GM12878 (cell line): ENCODE results near the gene PCNP.

Experiments used
- CBFB ChIP-seq: IDR thresholded peaks from 2 replicates; pipeline ENCODE4 v1.6.1; 2016; ENCODE audit warnings: antibody characterized with exemption, low read depth
- EZH2 ChIP-seq: IDR thresholded peaks from 2 replicates; pipeline ENCODE4 v1.6.1; 2012; ENCODE audit warnings: low read depth, mild to moderate bottlenecking, control low read depth, inconsistent platforms, low read length, borderline replicate concordance; ENCODE audit not compliant: control insufficient read depth
- NFIC ChIP-seq: IDR thresholded peaks from 2 replicates; pipeline ENCODE4 v1.6.1; 2012; ENCODE audit warnings: low read depth, mild to moderate bottlenecking, inconsistent platforms, low read length, moderate library complexity
- NRF1 ChIP-seq: conservative IDR thresholded peaks from 2 replicates; pipeline ENCODE4 v1.6.1; 2011; ENCODE audit warnings: mild to moderate bottlenecking, low read depth, low read length, improper control_type of control experiment
- TBL1XR1 ChIP-seq: IDR thresholded peaks from 2 replicates; pipeline ENCODE4 v1.6.1; 2012; ENCODE audit warnings: low read depth, low read length, improper control_type of control experiment
- TCF3 ChIP-seq: IDR thresholded peaks from 2 replicates; pipeline ENCODE4 v1.6.1; 2012; ENCODE audit warnings: low read depth, mild to moderate bottlenecking, low read length, borderline replicate concordance; ENCODE audit not compliant: insufficient read depth
- TCF7 ChIP-seq: IDR thresholded peaks from 2 replicates; pipeline ENCODE4 v1.6.1; 2014; ENCODE audit warnings: antibody characterized with exemption, borderline replicate concordance
- YY1 ChIP-seq: IDR thresholded peaks from 2 replicates; pipeline ENCODE4 v1.6.1; 2011; ENCODE audit warnings: low read depth, mild to moderate bottlenecking, low read length
- TF ChIP-seq, protein P1 (sequence below): fragments of 450-650 bp; conservative IDR thresholded peaks from 2 replicates; pipeline ENCODE4 v1.6.1; 2017; ENCODE audit warnings: mild to moderate bottlenecking, moderate library complexity

DNA sequence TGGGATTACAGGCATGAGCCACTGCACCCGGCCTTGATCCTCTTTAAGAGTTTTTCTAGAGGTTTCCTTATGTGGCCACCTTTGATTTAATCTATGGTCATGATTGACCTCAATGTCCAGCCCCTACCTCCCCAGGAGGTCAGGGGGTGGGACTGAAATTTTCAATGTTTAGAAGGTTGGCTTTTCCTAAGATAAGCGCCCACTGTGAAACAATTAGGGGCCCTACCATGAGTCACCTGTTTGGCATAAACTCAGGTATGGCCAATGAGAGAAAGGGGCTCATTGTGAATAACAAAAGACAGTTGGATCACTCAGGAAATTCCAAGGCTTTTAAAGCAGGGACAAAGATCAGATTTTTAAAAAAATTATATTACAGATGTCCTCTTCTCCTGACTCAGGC is 51.9 kb downstream of the PCNP start:
- no peak for TF ChIP-seq TCF7
- no peak for TF ChIP-seq TCF3
- TF ChIP-seq, protein P1, sequence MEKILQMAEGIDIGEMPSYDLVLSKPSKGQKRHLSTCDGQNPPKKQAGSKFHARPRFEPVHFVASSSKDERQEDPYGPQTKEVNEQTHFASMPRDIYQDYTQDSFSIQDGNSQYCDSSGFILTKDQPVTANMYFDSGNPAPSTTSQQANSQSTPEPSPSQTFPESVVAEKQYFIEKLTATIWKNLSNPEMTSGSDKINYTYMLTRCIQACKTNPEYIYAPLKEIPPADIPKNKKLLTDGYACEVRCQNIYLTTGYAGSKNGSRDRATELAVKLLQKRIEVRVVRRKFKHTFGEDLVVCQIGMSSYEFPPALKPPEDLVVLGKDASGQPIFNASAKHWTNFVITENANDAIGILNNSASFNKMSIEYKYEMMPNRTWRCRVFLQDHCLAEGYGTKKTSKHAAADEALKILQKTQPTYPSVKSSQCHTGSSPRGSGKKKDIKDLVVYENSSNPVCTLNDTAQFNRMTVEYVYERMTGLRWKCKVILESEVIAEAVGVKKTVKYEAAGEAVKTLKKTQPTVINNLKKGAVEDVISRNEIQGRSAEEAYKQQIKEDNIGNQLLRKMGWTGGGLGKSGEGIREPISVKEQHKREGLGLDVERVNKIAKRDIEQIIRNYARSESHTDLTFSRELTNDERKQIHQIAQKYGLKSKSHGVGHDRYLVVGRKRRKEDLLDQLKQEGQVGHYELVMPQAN, result no peak
- TF ChIP-seq NFIC, result no peak
- no peak for TF ChIP-seq TBL1XR1
- TF ChIP-seq EZH2, result no peak
- TF ChIP-seq CBFB, result no peak
- no peak for TF ChIP-seq NRF1
- no peak for TF ChIP-seq YY1
